GM12865 (cell line): ENCODE results near the gene ABO.
"Not testable (repeated sequence)": the region's sequence is repeated elsewhere in the genome, so short reads cannot be mapped to it uniquely, and the experiment has no call there.

Experiments used
- DNase-seq: peaks from one replicate; pipeline ENCODE4 v3.0.0; 2010; ENCODE audit warnings: low read depth
- H3K4me3 ChIP-seq: 2 replicates; pipeline ENCODE4 v1.5.1; 2011; ENCODE audit warnings: mild to moderate bottlenecking, low read depth, low read length, control low read depth
- TF ChIP-seq, protein P1 (sequence below): IDR thresholded peaks from 2 replicates; pipeline ENCODE4 v1.5.1; 2011; ENCODE audit warnings: low read length, control low read depth, low read depth, inconsistent platforms; ENCODE audit not compliant: insufficient read depth; ENCODE audit errors: missing control alignments

The ABO gene

DNA sequence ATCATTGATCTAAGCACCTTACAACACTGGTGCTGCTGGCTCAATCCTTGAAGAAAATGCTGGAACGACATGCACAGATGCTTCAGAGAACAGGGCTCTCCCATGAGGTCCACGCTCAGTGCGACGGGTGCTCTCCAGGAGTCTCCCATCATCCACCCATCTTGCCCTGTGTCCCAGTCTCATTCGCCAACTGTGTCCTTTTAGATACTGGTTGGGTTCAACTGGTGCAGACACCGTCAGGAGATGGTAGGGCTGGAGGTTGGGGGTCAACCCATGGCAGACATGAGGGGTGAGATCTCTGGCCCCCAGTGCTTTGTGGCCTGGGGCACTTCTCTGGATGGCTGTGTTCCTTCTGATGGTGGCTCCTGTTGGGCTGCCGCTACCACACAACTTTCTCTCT lies 64.4 kb downstream of the ABO start:
- no peak overlapping the region for H3K4me3 ChIP-seq
- no peak for DNase-seq
- TF ChIP-seq, protein P1, sequence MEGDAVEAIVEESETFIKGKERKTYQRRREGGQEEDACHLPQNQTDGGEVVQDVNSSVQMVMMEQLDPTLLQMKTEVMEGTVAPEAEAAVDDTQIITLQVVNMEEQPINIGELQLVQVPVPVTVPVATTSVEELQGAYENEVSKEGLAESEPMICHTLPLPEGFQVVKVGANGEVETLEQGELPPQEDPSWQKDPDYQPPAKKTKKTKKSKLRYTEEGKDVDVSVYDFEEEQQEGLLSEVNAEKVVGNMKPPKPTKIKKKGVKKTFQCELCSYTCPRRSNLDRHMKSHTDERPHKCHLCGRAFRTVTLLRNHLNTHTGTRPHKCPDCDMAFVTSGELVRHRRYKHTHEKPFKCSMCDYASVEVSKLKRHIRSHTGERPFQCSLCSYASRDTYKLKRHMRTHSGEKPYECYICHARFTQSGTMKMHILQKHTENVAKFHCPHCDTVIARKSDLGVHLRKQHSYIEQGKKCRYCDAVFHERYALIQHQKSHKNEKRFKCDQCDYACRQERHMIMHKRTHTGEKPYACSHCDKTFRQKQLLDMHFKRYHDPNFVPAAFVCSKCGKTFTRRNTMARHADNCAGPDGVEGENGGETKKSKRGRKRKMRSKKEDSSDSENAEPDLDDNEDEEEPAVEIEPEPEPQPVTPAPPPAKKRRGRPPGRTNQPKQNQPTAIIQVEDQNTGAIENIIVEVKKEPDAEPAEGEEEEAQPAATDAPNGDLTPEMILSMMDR, result no peak

DNA sequence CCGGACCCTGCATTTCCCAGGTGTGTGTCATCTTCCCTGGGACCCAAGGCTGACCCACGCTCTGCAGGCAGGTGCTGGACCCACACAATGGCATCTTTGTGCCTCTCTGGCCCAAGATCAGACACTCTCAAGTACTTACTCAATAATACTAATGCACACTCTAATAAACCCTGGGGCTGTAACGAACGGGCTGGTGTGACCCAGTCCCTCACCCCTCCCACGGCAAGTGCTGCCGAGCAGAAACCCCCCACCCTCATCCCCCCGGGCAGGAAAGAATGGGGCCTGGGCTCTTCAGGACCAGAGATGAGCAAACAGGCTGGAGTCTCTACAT lies 64.8 kb downstream of the ABO start:
- TF ChIP-seq, protein P1, result no peak
- DNase-seq, result no peak
- H3K4me3 ChIP-seq, result no peak overlapping the region

DNA sequence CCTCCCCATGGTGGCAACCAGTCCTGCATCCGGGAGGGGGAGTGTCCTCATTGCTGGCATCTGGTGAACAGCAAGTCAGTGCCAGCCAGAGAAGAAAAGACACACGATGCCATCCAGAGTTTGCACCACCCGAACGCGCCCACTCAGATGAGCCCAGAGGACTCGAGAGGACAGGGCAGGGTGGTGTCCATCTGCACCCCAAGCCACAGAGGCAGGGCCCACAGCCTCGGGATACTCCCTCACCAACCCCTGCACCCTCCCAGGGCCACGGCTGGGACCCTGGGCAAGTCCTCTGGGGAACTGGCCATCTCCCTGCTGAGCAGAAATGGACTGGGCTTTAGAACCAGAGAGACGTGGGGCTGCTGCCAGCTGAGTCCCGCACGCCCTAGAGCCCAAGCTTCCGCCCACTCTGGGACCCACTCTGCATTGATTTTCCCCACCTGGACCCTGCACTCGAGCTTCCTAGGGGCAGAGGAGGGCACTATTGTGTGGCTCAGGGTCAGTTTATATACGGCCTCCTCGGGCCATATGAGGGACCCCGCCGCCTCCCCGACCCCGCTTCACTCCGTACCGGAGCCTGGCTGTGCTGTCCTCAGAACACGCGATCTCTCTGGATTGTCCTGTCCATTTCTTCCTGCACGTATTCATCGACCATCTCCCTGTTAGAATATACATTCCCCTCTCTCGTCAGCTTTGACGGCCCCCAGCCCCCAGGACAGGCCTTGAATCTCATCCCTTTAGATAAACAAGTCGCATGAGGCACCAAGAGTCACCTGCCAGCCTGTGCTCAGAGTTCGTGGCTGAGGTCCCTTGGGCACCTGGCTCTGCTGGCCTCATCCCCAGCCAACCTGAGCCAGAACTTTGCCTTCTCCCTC lies 65.4 kb downstream of the ABO start:
- not testable (repeated sequence) for DNase-seq, H3K4me3 ChIP-seq

DNA sequence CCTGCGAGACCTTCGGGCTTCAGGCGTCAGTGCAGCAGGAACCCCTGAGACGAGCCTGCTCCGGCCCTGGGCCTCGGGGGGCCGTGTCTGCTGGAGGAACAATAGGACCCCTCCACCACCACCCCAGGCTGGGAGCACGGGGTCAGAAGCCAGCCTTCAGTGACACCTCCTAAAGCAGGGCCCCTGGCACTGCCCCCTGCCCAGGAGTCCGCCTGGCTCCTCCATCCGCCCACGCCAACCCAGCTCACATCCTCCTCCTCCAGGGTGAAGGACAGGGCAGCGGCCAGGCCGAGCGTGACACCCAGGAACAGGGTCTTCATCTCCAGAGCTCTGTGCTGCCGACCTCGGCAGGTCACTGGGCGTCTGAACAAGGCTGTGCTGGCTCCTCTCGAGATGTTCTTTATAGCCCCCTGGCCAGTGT lies 66.1 kb downstream of the ABO start, which contains the start of gene OBP2B:
Gene OBP2B (minus strand): TSS at position 371 of the 421 bp plus-strand sequence. CDS start 51 bp downstream, at position 320.
- DNase-seq, H3K4me3 ChIP-seq: not testable (repeated sequence)

DNA sequence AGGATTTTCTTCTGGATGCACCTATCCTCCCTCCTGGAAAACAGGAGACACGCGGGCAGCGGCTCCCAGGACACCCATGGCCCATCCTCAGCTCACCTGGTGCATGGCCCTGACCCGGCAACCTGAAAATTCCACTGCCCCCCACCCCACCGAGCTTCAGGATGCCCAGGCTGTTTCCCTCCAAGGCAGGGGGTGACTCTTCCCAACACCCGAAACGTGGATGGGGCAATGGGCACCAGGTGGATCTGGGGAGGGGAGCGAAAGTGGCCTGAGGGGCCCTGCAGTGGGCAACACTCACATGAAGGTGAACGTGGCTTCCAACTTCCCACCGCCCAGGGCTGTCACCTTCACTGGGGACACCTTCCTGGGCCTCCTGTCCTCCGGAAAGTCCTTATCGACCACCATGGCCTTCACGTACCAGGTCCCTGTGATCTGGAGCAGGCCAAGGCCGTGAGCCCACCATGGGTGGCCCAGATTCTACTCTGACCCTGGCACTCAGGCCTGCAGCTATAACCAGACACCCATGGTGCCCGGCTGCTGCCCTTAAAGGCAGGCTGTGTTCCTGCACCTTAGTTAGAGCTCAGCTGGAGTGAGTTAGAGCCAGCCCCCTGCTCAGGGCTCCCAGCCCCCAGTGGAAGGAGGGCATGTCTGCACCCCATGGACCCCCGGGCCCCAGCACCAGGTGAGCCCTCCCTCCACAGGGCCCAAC lies 66.7 kb downstream of the ABO start:
- not testable (repeated sequence) for DNase-seq, H3K4me3 ChIP-seq

DNA sequence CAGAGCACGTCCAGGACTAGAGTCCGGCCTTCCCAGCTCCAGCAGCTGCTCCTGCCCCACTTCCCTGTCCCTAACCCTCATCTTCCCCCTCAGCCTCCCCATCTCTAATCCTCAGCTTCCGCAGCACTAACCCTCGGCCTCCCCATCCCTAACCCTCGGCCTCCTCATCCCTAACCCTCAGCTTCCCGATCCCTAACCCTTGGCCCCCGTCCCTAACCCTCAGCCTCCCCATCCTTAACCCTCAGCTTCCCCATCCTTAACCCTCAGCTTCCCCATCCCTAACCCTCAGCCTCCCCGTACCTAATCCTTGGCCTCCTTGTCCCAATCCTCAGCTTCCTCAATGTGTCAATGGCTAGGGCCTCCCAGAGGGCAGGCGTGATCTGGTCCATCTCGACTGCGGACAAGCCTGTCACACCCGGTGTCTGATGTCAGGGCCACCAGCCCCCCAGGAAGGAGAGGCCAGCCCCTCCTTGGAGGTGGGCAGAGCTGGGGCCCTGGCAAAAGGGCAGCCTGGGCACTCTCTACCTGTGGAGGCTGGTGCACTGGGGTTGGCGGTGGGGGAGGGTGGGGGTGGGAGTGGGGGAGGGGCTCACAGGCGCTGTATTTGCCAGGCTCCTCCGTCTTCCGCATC lies 67.3 kb downstream of the ABO start:
- TF ChIP-seq, protein P1, result no peak
- no peak for DNase-seq
- no peak overlapping the region for H3K4me3 ChIP-seq

DNA sequence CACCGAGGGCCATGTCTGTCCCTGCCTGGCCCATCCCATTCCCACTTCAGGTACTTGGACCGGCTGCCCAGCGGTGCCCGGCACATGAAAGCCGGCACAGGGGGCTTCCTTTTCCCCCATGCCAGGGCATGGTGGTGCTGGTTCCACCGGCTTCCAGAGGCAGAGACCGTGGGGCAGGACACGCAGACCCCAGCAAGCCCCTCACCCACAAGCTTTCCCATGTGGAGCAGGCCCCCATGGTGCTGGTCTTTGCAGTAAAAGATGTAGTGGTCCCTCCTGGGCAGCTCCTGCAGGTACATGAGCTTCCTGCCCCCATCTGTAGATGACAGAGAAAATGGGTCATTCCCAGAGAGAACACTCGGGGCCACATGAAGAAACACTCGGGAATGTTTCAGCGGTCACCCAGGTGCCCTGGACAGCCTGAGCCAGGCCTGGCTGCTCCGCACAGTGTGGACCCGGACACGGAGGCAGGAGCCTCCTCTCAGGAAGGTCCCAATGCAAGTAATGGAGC lies 67.9 kb downstream of the ABO start:
- no peak for DNase-seq
- TF ChIP-seq, protein P1, result no peak

More for the DNA sequence above, 67.9 kb downstream of the ABO start:
- no peak overlapping the region for H3K4me3 ChIP-seq
